ENCODE data around the gene ARID4B.
"Not testable (repeated sequence)": the region's sequence is repeated elsewhere in the genome, so short reads cannot be mapped to it uniquely, and the experiment has no call there.

GRCh38 chr1:235269990-235270389 lies 58.0 kb downstream of the ARID4B start:
- not testable (repeated sequence) for TF ChIP-seq POLR2A, CTCF (IDR thresholded peaks at IDR 0.05)

All from heart left ventricle (tissue), 13 donors.